Stimulated activated CD8-positive, alpha-beta memory T cell treated with anti-CD3 and anti-CD28 coated beads, Interleukin-4, amount 100 ng/mL, for 1 hour (primary cell): ENCODE measurements around the gene DESI2.
"Not testable (repeated sequence)": the region's sequence is repeated elsewhere in the genome, so short reads cannot be mapped to it uniquely, and the experiment has no call there.

Experiments used
- DNase-seq, 2 donors: peaks; one replicate each; pipeline ENCODE4 v3.0.0-alpha.2; 2020; ENCODE audit warnings: low read depth in 2 of 2, low spot score in 1 of 2

The DESI2 gene

DNA sequence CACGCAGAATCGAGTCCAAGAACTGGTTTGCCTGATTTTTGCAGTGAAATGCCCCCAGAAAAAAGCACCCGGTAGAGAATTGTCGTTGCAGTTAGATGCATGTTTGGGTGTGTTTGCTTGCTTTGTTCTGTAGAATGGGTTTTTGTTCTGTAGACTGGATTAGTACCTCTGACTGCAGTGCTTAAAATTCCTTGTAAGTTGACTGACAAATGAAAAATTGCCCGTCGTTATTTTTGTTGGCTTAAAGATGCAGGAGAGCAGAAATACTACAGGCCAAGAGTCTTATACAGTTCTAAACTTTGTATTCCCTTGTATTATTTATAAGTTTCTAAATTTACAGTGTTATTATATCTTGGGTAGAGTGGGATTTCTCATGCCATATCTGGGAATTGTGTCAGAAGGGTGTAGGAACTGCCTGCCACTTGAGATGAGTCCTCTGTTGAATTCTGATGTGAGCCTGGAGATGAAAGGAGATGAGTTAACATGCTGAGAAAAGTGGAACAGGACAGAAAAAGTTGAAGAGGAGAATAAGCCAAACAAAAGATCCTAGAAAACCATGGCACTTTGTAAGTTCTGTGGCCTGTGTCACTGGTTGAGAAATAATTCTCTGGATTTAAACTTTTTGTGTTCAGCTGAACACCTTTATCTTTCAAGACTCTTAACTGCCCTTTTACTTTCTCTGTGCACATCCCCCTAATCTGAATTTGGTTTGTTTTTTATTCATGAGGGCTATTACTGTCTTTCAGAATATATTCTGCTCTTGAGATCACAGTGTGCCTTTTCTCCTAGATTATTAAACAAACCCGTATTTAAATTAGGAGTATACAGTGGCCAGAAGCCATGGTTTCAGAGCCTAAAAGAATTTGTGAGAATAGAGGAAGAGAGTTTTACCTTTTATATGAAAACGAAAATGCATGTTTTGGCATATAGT is 1.4 kb downstream of the DESI2 start:
- DNase-seq, result no peak

DNA sequence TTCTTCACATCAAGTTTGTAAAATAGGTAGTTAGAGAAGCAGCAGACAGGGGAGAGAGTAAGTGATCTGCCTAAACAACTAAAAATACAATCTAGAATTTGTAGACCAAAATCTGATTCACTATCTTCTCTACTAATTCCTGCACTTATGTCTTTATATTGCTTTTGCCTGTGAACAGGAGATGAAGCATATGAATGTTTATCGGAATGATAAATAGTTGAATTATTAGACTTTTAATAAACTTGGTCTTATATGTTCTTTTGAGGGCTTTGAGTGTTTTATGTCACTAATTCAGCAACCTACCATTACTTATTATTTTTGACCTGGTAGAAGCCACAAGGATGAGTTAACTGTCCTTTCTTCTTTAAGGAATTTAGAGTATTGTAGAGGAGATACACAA is 2.3 kb downstream of the DESI2 start:
- no peak for DNase-seq

DNA sequence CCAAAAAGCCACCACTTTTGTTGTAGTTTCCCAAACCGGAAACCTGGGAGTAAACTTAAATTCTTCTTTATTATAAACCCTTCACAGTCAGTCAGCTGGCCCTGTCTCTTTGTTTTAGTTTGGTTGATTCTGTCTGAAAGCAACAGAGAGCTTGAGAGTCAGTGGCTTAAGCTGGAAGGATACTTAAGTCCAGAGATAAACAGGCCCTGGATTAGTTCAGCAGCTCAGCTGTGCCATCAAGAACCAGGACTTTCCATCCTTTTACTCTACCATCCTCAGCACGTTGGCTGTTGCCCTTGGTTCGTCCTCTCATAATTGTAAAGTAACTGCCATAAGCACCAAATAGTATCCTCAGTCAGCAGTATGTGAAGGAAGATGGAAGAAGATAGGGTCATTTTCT is 4.5 kb downstream of the DESI2 start:
- DNase-seq, result no peak

DNA sequence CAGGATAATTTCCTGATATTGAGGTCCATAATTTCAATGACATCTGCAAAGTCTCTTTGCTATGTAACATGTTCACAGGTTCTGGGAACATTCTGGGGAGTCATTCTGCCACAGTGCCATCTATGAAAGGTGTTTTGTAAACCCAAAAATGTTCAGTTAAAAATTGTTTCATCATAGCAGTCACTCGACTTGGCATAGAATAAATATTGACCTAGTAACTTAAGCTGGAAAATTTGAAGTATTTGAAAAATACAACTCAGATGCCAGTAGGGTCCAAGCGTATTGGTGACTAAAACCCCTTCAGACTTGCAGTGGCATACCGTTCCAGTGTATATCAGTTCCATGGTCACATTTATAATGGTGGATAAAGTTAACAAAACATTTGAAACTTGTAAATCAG is 6.8 kb downstream of the DESI2 start:
- no peak for DNase-seq

DNA sequence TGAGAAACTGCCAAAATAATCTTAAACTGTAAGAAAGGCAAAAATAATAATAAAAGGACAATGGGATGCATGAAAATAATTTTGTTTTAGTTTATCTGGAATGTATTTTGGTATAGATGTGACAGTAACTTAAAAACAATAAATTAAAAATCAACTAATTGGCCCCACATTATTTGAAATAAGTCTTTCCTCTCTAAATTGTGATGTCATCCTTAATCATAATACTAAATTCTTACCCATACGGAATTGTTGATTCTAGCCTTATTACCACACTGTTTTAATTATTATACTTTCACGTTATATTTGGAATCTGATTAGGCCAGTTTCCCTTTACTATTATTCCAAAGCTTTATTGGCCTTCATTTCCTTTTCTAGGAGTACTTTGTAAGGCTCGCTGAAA is 7.7 kb downstream of the DESI2 start:
- no peak for DNase-seq

DNA sequence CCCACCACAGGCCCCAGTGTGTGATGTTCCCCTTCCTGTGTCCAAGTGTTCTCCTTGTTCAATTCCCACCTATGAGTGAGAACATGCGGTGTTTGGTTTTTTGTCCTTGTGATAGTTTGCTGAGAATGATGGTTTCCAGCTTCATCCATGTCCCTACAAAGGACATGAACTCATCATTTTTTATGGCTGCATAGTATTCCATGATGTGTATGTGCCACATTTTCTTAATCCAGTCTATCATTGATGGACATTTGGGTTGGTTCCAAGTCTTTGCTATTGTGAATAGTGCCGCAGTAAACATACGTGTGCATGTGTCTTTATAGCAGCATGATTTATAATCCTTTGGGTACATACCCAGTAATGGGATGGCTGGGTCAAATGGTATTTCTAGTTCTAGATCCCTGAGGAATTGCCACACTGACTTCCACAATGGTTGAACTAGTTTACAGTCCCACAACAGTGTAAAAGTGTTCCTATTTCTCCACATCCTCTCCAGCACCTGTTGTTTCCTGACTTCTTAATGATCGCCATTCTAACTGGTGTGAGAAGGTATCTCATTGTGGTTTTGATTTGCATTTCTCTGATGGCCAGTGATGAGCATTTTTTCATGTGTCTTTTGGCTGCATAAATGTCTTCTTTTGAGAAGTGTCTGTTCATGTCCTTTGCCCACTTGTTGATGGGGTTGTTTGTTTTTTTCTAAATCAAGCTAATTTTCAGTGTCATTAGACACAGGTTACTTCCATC is 8.8 kb downstream of the DESI2 start:
- DNase-seq, result not testable (repeated sequence)

DNA sequence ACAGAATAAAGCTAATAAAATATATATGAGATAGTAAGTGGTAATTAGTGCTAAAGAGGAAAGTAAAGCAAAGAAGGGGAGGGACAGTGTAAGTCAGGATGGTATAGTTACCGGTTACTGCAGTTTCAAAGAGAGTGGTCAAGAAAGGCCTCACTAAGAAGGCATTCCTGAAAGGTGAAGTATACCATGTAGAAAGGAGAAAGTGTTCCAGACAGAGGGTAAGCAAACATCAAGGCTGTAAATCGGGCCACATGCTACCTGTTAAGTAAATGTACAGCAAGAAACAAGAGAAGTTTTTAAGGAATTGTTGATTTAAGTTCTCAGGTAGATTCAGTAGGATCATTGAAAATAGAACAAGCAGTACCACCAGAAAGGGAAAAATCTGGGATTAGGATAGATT is 9.7 kb downstream of the DESI2 start:
- no peak for DNase-seq

DNA sequence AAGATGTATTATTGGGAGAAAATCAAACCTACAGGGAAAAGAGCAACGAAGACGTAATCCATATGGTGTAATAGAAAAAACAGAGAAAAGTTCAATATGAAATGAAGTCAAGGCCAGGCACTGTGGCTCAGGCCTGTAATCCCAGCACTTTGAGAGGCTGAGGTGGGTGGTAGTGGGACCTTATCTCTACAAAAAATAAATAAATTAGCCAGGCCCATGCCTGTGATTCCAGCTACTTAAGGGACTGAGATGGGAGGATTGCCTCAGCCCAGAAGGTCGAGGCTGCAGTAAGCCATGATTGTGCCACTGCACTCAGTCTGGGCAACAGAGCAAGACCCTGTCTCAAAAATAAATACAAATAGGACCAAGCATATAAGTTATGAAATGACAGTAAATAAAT is 11.4 kb downstream of the DESI2 start:
- DNase-seq, result no peak

DNA sequence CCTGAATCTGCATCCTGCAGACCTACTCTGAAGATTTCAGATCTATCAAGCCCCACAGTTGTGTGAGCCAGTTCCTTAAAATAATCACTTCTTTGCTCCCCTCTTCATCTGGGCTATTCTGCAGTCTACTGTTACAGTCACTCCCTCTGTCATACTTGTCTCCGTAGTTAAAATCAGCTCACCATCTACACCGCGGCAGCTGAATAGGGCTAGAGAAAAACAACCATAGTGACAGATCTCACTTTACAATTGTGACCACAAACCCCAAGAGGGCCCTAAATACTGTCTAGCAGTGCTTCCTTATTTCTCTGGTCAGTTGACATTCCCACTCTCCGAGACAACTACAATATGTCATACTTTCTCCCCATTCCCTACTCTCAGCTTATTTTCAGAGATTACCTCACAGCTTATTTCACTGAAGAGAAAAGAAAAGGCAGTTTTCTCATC is 12.9 kb downstream of the DESI2 start:
- no peak for DNase-seq

DNA sequence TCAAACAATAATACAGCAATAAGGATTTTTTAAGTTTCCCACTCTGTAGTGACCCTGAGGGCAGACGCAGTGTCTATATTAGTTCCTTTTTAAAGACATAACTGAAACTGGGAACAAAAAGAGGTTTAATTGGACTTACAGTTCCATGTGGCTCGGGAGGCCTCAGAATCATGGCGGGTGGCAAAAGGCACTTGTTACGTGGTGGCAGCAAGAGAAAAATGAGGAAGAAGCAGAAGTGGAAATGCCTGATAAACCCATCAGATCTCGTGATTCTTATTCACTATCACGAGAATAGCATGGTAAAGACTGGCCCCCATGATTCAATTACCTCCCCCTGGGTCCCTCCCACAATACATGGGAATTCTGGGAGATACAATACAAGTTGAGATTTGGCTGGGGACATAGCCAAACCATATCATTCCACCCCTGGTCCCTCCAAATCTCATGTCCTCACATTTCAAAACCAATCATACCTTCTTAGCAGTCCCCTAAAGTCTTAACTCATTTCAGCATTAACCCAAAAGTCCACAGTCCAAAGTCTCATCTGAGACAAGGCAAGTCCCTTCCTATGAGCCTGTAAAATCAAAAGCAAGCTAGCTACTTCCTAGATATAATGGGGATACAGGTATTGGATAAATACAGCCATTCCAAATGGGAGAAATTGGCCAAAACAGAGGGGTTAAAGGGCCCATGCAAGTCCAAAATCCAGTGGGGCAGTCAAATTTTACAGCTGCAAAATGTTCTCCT is 13.9 kb downstream of the DESI2 start:
- not testable (repeated sequence) for DNase-seq

DNA sequence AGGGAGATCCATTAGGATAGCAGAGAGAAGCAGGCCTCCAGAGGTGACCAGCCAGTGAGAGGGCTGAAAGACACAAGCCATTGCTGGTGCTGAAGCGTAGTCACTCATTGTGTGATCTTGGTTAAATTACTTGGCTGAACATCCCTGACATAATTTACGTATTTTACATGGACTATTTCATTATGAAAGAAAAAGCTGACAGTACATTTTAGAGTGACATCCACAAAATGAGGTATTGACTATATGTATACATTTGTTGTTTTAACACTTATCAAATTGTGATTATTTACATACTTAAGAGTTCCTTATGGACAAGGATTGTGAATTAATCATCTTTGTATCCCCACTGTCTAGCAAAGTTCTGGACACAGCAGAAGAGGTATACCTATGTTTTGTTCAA is 14.9 kb downstream of the DESI2 start:
- no peak for DNase-seq

DNA sequence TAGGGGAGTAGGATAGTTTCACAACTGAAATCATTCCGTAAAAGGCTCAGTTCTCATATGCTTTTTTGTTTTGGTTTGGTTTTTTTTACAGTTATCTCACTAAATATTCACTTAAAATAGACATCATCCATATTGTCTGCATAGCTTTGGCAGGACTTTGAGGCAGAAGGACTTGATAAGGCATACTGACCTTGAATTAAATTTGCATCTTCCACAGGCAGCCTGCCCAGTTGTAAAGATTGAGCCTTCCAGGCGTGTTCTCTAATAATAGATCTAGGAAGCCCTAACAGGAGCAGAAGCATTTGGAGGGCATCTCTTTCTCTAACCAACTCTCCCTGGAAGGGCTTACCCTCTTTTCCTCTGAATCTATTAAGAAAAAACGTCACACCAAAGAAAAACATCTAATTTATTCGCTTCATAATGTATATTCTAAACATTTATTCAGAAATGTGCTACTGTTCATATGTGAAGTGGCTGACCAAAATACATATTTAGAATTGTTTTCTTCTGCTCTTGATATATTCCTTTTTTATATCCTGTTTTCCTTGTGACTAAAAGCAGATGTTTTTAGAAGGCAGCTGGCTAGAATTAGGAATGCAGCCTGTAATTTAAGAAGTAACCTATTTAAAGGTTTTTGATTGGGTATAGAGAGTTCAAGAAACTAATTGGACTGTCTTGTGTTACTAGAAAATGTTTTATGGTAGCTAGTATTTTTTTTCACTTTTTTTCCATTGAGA is 20.2 kb downstream of the DESI2 start:
- DNase-seq, result no peak

DNA sequence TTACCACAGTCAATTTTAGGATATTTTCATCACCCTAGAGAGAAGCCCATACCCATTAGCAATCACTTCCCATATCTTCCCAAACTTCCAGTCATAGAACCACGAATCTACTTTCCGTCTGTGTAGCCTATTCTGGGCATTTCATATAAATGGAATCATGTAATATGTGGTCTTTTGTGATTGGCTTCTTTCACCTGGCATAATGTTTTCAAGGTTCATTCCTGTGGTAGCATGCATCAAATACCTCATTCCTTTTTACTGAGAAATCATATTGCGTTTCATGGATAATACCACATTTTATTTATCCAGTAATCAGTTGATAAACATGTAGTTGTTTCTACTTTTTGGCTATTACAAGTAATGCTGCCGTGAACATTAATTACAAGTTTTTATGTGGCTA is 21.5 kb downstream of the DESI2 start:
- no peak for DNase-seq

DNA sequence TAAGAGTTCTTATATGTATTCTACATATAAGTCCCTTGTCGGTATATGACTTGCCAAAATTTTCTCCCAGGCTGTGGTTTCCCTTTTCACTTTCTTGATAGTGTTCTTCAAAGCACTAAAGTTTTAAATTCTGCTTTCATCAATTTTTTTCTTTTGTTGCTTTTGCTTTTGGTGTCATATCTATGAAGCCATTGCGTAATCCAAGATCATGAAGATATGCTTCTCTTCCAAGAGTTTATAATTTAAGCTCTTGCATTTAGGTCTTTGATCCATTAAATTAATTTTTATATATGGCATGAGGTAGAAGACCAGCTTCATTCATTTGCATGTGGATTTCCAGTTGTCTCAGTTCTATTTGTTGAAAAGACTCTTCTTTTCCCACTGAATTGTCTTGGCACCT is 22.2 kb downstream of the DESI2 start:
- DNase-seq, result no peak

DNA sequence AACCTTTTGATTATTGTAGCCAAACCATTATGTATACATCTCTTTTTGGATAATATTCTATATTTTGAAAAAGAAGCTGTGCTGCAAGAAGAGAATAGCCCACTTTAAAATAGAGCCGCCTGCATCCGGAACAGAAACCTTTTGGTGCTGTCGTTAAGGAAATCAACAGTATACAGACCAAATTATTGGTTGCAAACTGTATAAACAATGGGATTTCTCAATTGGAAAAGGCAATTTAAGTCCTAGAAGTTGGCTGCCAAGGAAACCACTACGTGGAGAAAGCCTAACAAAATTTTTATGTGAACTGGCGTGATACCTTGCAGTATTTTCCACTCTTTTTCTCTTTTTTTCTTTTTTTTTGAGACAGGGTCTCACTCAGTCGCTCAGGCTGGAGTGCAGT is 25.8 kb downstream of the DESI2 start:
- no peak for DNase-seq

DNA sequence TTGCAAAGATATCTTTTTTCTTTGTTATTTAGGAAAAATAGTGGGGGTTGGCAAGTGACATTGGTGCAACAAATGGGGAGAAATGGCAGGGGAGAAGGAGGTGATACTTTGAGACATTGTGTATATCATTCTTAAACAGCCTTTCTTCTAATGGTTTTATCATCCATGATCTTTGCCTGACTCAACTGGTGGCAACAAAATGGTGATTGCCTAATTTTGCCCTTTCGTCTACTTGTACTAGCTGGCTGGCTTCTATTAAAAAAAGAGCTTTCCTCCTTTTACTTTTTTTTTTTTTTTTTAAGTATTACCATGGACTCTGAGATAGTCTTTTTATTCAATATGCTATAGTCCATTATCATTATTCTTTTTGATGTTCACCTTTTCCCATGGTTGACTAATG is 27.7 kb downstream of the DESI2 start:
- no peak for DNase-seq

DNA sequence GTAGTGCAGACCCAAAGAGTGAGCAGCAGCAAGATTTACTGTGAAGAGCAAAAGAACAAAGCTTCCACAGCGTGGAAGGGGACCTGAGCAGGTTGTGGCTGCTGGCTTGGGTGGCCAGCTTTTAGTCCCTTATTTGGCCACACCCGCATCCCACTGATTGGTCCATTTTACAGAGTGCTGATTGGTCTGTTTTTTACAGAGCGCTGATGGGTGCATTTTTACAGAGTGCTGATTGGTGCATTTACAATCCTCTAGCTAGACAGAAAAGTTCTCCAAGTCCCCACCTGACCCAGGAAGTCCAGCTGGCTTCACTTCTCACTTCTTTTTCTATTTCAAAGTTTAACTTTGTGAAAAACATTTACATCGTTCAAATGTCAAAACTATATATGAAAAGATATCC is 29.2 kb downstream of the DESI2 start:
- DNase-seq, result not testable (repeated sequence)

DNA sequence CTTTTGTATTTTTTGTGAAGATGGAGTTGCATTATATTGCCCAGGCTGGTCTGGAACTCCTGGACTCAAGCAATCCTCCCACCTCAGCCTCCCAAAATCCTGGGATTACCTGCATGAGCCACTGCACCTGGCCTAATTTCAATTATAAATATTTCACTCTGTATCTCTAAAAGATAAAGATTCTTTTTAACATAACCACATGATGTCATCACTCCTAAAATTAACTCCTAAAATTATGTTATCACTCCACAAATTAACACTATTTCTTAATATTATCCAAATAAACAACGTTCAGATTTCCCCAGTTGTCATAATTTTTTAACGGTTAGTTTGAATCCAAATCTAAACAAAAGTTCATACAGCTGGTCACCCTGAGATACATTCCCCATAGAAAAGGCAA is 43.0 kb downstream of the DESI2 start:
- DNase-seq, result no peak

DNA sequence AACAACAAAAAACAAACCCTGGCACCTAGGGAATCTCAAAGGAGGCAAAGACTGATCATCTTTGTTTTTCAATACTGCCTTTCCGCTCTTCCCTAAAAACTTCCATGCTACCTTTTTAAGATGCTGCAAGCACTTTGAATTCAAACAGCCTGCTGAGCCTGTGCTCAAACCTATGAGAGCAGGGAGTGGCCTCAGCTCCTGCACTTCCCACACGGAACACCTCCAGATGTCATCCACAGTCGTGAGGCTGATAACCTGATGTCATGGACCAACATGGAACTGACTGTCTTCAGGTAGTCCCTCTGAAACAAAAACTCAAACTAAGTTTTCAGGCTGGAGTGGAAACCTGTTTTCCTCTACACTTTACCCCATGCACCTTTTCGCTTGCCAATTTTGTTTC is 46.8 kb downstream of the DESI2 start:
- no peak for DNase-seq

DNA sequence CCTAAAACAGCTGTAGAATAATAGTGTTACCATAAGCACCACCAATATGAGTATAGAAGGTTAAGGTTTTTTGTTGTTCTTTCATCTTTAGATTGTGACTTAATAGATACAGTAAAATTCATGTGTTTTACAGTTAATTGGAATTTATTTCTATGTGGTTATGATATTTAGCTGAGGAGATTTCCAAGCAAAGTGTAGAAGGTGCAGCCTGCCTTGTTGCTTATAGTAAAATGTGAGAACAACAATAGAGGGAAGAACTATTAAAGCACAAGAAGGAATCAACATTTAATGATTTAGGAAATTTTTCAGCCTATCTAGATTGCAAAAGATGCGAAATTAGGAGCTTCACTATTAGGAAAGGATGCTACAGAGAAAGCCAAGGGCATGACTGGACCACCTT is 47.9 kb downstream of the DESI2 start:
- DNase-seq, result no peak

DNA sequence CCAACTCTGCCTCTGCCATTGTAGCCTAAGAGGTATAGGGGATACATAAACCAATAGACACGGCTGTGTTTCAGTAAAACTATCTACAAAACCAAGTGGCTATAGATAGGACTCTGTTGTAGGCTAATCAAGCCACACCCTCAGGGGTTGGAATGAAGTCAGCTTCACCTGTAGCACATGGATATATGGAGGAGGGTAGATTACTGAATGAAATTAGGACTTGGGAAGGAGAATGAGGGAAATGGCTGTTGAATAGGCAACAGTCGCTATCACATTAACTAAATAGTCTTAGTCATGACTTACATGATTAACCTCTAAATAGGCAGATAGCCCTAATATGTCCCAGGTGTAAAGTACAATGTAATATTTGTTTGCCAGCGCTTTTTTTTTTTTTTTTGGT is 49.7 kb downstream of the DESI2 start:
- DNase-seq, result no peak
